H9 (cell line): ENCODE measurements around the gene SLC2A4RG. TPM values are rescaled to one million over a fixed set of nuclear protein-coding genes. Genes with fewer than 3 reads are reported as not detected.

Experiments used
- DNase-seq: peaks from one replicate; pipeline ENCODE4 v3.0.0-alpha.2; 2017
- H2AFZ ChIP-seq: one replicate; pipeline ENCODE4 v1.6.1; 2013; ENCODE audit warnings: mild to moderate bottlenecking, low read length, control low read depth, moderate library complexity
- H2AK5ac ChIP-seq: 2 replicates; pipeline ENCODE4 v1.6.1; 2013; ENCODE audit warnings: low read length, control low read depth, mixed read lengths; ENCODE audit not compliant: insufficient read length
- H2BK120ac ChIP-seq: one replicate; pipeline ENCODE4 v1.6.1; 2013; ENCODE audit warnings: low read depth, mild to moderate bottlenecking, low read length, control low read depth, inconsistent platforms; ENCODE audit not compliant: poor library complexity, severe bottlenecking
- H2BK12ac ChIP-seq: 2 replicates; pipeline ENCODE4 v1.6.1; 2013; ENCODE audit warnings: low read length, control low read depth, mixed read lengths, low read depth; ENCODE audit not compliant: insufficient read length
- H2BK15ac ChIP-seq: 2 replicates; pipeline ENCODE4 v1.6.1; 2013; ENCODE audit warnings: low read depth, low read length, control low read depth
- H2BK20ac ChIP-seq: one replicate; pipeline ENCODE4 v1.6.1; 2013; ENCODE audit warnings: low read depth, mild to moderate bottlenecking, low read length, control low read depth, inconsistent platforms; ENCODE audit not compliant: poor library complexity, severe bottlenecking
- H2BK5ac ChIP-seq: 2 replicates; pipeline ENCODE4 v1.6.1; 2013; ENCODE audit warnings: low read length, control low read depth, mixed read lengths; ENCODE audit not compliant: insufficient read length
- H3K14ac ChIP-seq: 2 replicates; pipeline ENCODE4 v1.6.1; 2013; ENCODE audit warnings: low read length, control low read depth; ENCODE audit not compliant: insufficient read depth
- H3K18ac ChIP-seq: 2 replicates; pipeline ENCODE4 v1.6.1; 2013; ENCODE audit warnings: low read depth, mild to moderate bottlenecking, mixed read lengths, low read length, control low read depth; ENCODE audit not compliant: insufficient read length
- H3K23ac ChIP-seq: 2 replicates; pipeline ENCODE4 v1.6.1; 2013; ENCODE audit warnings: low read length, control low read depth, mixed read lengths, low read depth; ENCODE audit not compliant: insufficient read length
- H3K23me2 ChIP-seq: 2 replicates; pipeline ENCODE4 v1.6.1; 2013; ENCODE audit warnings: low read depth, mild to moderate bottlenecking, mixed read lengths, low read length, control low read depth; ENCODE audit not compliant: insufficient read length, poor library complexity, severe bottlenecking
- H3K27ac ChIP-seq: 2 replicates; pipeline ENCODE4 v1.5.1; 2013; ENCODE audit warnings: low read length, control low read depth, mixed read lengths, low read depth; ENCODE audit not compliant: insufficient read length
- H3K27me3 ChIP-seq: 2 replicates; pipeline ENCODE4 v1.6.1; 2013; ENCODE audit warnings: low read length, control low read depth, inconsistent platforms; ENCODE audit not compliant: insufficient read depth
- H3K4ac ChIP-seq: 2 replicates; pipeline ENCODE4 v1.6.1; 2013; ENCODE audit warnings: low read depth, mild to moderate bottlenecking, control low read depth, inconsistent platforms, low read length, moderate library complexity
- H3K4me1 ChIP-seq: 2 replicates; pipeline ENCODE4 v1.6.1; 2013; ENCODE audit warnings: low read length, control low read depth, inconsistent platforms; ENCODE audit not compliant: insufficient read depth
- H3K4me2 ChIP-seq: 2 replicates; pipeline ENCODE4 v1.6.1; 2013; ENCODE audit warnings: low read length, control low read depth, mixed read lengths; ENCODE audit not compliant: insufficient read length, insufficient read depth
- H3K56ac ChIP-seq: 2 replicates; pipeline ENCODE4 v1.6.1; 2013; ENCODE audit warnings: low read depth, mild to moderate bottlenecking, mixed read lengths, low read length, control low read depth; ENCODE audit not compliant: insufficient read length
- H3K79me1 ChIP-seq: 2 replicates; pipeline ENCODE4 v1.6.1; 2013; ENCODE audit warnings: low read depth, mild to moderate bottlenecking, moderate library complexity, low read length, control low read depth, inconsistent platforms; ENCODE audit not compliant: insufficient read depth, poor library complexity, severe bottlenecking
- H3K79me2 ChIP-seq: 2 replicates; pipeline ENCODE4 v1.6.1; 2013; ENCODE audit warnings: low read length, control low read depth, inconsistent platforms; ENCODE audit not compliant: insufficient read depth
- H3K9ac ChIP-seq: 2 replicates; pipeline ENCODE4 v1.6.1; 2013; ENCODE audit warnings: low read length, control low read depth, mixed read lengths; ENCODE audit not compliant: insufficient read length; ENCODE audit errors: extremely low read depth
- H3K9me3 ChIP-seq: one replicate; pipeline ENCODE4 v1.6.1; 2013; ENCODE audit warnings: low read depth, low read length, inconsistent platforms; ENCODE audit not compliant: control insufficient read depth
- H3T11ph ChIP-seq: one replicate; pipeline ENCODE4 v1.6.1; 2013; ENCODE audit warnings: mild to moderate bottlenecking, low read length, control low read depth, inconsistent platforms
- H4K20me1 ChIP-seq: one replicate; pipeline ENCODE4 v1.6.1; 2013; ENCODE audit not compliant: control insufficient read depth, insufficient read length, insufficient read depth
- H4K5ac ChIP-seq: 2 replicates; pipeline ENCODE4 v1.6.1; 2013; ENCODE audit warnings: low read depth, mild to moderate bottlenecking, mixed read lengths, low read length, control low read depth; ENCODE audit not compliant: insufficient read length
- H4K8ac ChIP-seq: replicated peaks from 2 replicates; pipeline ENCODE4 v1.6.1; 2013; ENCODE audit warnings: low read length, control low read depth, mixed read lengths, low read depth; ENCODE audit not compliant: insufficient read length
- H4K91ac ChIP-seq: 2 replicates; pipeline ENCODE4 v1.6.1; 2013; ENCODE audit warnings: low read depth, mild to moderate bottlenecking, moderate library complexity, mixed read lengths, low read length, control low read depth; ENCODE audit not compliant: insufficient read length
- H3K27ac Mint-ChIP-seq, 3 experiments: 2 replicates in 2 of 3; 3 replicates in 1 of 3; pipeline ENCODE4 v1.8.0; 2020 to 2021; ENCODE audit warnings: mixed read lengths in 3 of 3, mild to moderate bottlenecking in 1 of 3, moderate library complexity in 1 of 3
- H3K27me3 Mint-ChIP-seq: 2 replicates; pipeline ENCODE4 v1.8.0; 2021; ENCODE audit warnings: low read depth, mild to moderate bottlenecking, moderate library complexity, mixed read lengths
- H3K36me3 Mint-ChIP-seq, 3 experiments: 2 replicates in 2 of 3; 3 replicates in 1 of 3; pipeline ENCODE4 v1.8.0; 2020 to 2021; ENCODE audit warnings: low read depth in 3 of 3, mixed read lengths in 3 of 3; ENCODE audit not compliant: insufficient read depth in 1 of 3
- H3K4me1 Mint-ChIP-seq, 2 experiments: 2 replicates each; pipeline ENCODE4 v1.8.0; 2020; ENCODE audit warnings: mixed read lengths in 2 of 2
- H3K4me3 Mint-ChIP-seq, 2 experiments: 2 replicates in 1 of 2; 3 replicates in 1 of 2; pipeline ENCODE4 v1.8.0; 2020 to 2021; ENCODE audit warnings: mild to moderate bottlenecking in 2 of 2, mixed read lengths in 2 of 2, moderate library complexity in 1 of 2
- H3K9me3 Mint-ChIP-seq, 2 experiments: 2 replicates in 1 of 2; 3 replicates in 1 of 2; pipeline ENCODE4 v1.8.0; 2020; ENCODE audit warnings: mild to moderate bottlenecking in 2 of 2, mixed read lengths in 2 of 2, moderate library complexity in 1 of 2
- CTCF ChIP-seq: fragments of 200-600 bp; sonication (generic); conservative IDR thresholded peaks from 3 replicates; pipeline ENCODE4 v1.8.0; 2021; ENCODE audit warnings: antibody characterized with exemption, mild to moderate bottlenecking
- WGBS: extraction: QIAGEN DNeasy Blood & Tissue Kit; methylation state at CpG from one replicate; pipeline ENCODE4 v1.1.7; 2013; ENCODE audit warnings: missing lambda C conversion rate, low lambda C conversion rate, mixed read lengths; ENCODE audit not compliant: insufficient read length; ENCODE audit errors: extremely low coverage; 5-methylcytosine and 5-hydroxymethylcytosine counted together
- total RNA-seq: library from RNA; stranded (reverse); gene quantifications from 2 replicates; pipeline ENCODE4 v1.2.1, GENCODE V29; 2021

Gene SLC2A4RG
- total RNA-seq, 1 experiment from 2014 or later: 43.9 TPM

- no peak for DNase-seq
- H2AFZ ChIP-seq: no peak overlapping the region
- Mint-ChIP-seq H3K27me3 (no peaks in the 10 kb centered on the region; the same call in 1 of the 2 replicates), H3K9me3 (no peaks in the 10 kb centered on the region), H3K4me3 (no peak overlapping the region), H3K27ac (no peak overlapping the region), H3K4me1 (peaks cover 4 to 6% of the 10 kb centered on the region in 2 experiments; a peak in 3 of 4 replicates), H3K36me3 (peaks cover 0 to 20% (median 17%) of the 10 kb centered on the region in 3 experiments; a peak in 5 of 7 replicates)
- H3K9ac ChIP-seq: no peak overlapping the region
- no peak overlapping the region for H3K27ac ChIP-seq
- H3K56ac ChIP-seq: no peak overlapping the region
- TF ChIP-seq CTCF: no peak
- H3K14ac ChIP-seq: no peak overlapping the region
- no peak overlapping the region for H4K8ac ChIP-seq
- no peak overlapping the region for H2BK15ac ChIP-seq
- no peak overlapping the region for H3K18ac ChIP-seq
- no peaks in the 10 kb centered on the region for H4K20me1 ChIP-seq
- WGBS: no CpG with 5 or more reads among the region's 37 CpGs
- no peaks in the 10 kb centered on the region for H3K27me3 ChIP-seq
- no peak overlapping the region for H3T11ph ChIP-seq
- no peak overlapping the region for H2BK120ac ChIP-seq
- H3K4ac ChIP-seq: no peak overlapping the region
- H4K91ac ChIP-seq: no peak overlapping the region
- no peak overlapping the region for H2AK5ac ChIP-seq
- H2BK5ac ChIP-seq: no peak overlapping the region
- no peaks in the 10 kb centered on the region for H3K4me1 ChIP-seq
- H3K4me2 ChIP-seq: no peak overlapping the region
- no peak overlapping the region for H4K5ac ChIP-seq
- H3K79me2 ChIP-seq: no peaks in the 10 kb centered on the region
- no peaks in the 10 kb centered on the region for H3K9me3 ChIP-seq
- no peak overlapping the region for H2BK12ac ChIP-seq
- H2BK20ac ChIP-seq: no peak overlapping the region
- H3K79me1 ChIP-seq: peaks cover 7% of the 10 kb centered on the region
- H3K23ac ChIP-seq: no peak overlapping the region
- no peaks in the 10 kb centered on the region for H3K23me2 ChIP-seq
These were observed 51.1 kb downstream of the SLC2A4RG start for GRCh38 chr20:63790572-63791168.
